AG09309 (cell line): ENCODE data around the gene NEK6.

Experiments used
- DNase-seq: peaks from one replicate; pipeline ENCODE4 v3.0.0-alpha.2; 2010; ENCODE audit warnings: low read depth
- H3K4me3 ChIP-seq: 2 replicates; pipeline ENCODE4 v1.5.1; 2011; ENCODE audit warnings: mild to moderate bottlenecking, low read depth, low read length, moderate library complexity; ENCODE audit not compliant: control insufficient read depth
- CTCF ChIP-seq: IDR thresholded peaks from 2 replicates; pipeline ENCODE4 v1.5.1; 2011; ENCODE audit warnings: mild to moderate bottlenecking, low read depth, low read length, inconsistent platforms; ENCODE audit not compliant: insufficient read depth, control insufficient read depth; ENCODE audit errors: missing control alignments

NEK6 gene

GRCh38 chr9:124283228-124283814 is 25.6 kb downstream of the NEK6 start:
- H3K4me3 ChIP-seq, result no peak overlapping the region
- no peak for TF ChIP-seq CTCF

GRCh38 chr9:124284237-124284831 is 26.6 kb downstream of the NEK6 start:
- no peak for DNase-seq
- no peak for TF ChIP-seq CTCF
- no peak overlapping the region for H3K4me3 ChIP-seq

More at GRCh38 chr9:124283228-124283814, 25.6 kb downstream of the NEK6 start:
- DNase-seq, result no peak

DNA sequence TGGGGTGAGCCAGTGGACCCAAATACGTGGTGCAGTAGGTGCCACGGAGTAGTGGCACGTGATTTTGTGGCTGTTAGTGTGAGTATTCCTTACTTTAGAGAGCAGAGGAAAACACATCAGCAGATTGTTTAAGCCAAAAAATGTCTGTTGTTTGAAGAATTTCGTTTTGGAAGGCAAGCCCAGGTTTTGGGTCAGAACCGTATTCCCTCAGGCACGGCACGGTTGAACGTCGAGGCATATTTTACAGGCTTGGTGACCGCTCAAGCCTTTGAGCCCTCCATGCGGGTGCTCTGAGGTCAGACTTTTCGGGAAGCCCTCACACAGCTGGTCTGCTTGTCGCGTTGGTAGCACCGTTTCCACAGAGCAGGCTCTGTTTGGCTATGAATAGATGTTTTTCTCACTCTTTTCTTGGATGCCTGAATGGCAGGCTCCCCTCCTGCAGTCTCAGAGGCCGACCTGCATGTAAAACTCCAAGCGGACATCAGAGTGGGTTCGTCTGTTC is 27.2 kb downstream of the NEK6 start:
- H3K4me3 ChIP-seq, result no peak overlapping the region
- DNase-seq, result peak; percentile 40
- TF ChIP-seq CTCF, result no peak

GRCh38 chr9:124285490-124285889 is 27.7 kb downstream of the NEK6 start:
- no peak overlapping the region for H3K4me3 ChIP-seq
- no peak for DNase-seq
- TF ChIP-seq CTCF, result no peak

GRCh38 chr9:124285903-124286291 is 28.1 kb downstream of the NEK6 start:
- peak; percentile 92 for DNase-seq
- no peak overlapping the region for H3K4me3 ChIP-seq
- no peak for TF ChIP-seq CTCF

GRCh38 chr9:124286292-124286931 is 28.7 kb downstream of the NEK6 start:
- no peak for TF ChIP-seq CTCF
- H3K4me3 ChIP-seq, result no peak overlapping the region
- DNase-seq, result peak; percentile 66
